Body of pancreas (tissue), 4 donors: ENCODE data around the gene SAC3D1. TPM values are rescaled to one million over a fixed set of nuclear protein-coding genes. Genes with fewer than 3 reads are reported as not detected.

ENCODE experiments used
- microRNA-seq, 2 donors: library from miRNA; unstranded; fragments of <30 nt; microRNA quantifications; one replicate each; pipeline ENCODE4, GENCODE V29; 2016; ENCODE audit warnings: borderline number of aligned reads in 2 of 2, borderline replicate concordance in 2 of 2
- small RNA-seq: library from RNA; depleted of rRNA; stranded (forward); fragments of <200 nt; gene quantifications from one replicate; pipeline ENCODE3, GENCODE V24; 2016
- total RNA-seq, 2 donors: library from RNA; depleted of rRNA; stranded (reverse); fragments of >200 nt; gene quantifications; one replicate each; pipeline ENCODE4 v1.1.0, GENCODE V29; 2016

Gene SAC3D1
- total RNA-seq, 2 donors from 2014 or later = 5.4 to 30.3 TPM

Small RNA genes lying within 50 kb of the gene (microRNA-seq; reads per million reads assigned to microRNA genes)
- gene MIR6879 = 0 to 0.47 reads per million in 2 donors

Small RNA genes lying within 50 kb of the gene (small RNA-seq; reads per million reads assigned to genes)
- gene MIR6879 (not detected), gene SNX15 (not detected)

Other genes with a start within 250 kb of the SAC3D1 start
- gene MAP4K2, start 238.0 kb upstream of the SAC3D1 start, total RNA-seq = 10 to 100 TPM; 10.4 to 18.1 TPM
- gene MEN1, start 230.7 kb upstream of the SAC3D1 start, total RNA-seq = 10 to 100 TPM; 18.8 to 18.9 TPM
- gene CDC42BPG, start 196.6 kb upstream of the SAC3D1 start, total RNA-seq = 10 to 100 TPM; 13.5 to 18.9 TPM
- 10 to 100 TPM; 18.7 to 45.2 TPM for gene EHD1, start 162.6 kb upstream of the SAC3D1 start, total RNA-seq
- 10 to 100 TPM; 16.3 to 34.3 TPM for gene ATG2A, start 124.0 kb upstream of the SAC3D1 start, total RNA-seq
- gene PPP2R5B, start 116.5 kb upstream of the SAC3D1 start, total RNA-seq = 10 to 100 TPM; 12.7 to 35.6 TPM
- 10 to 100 TPM in 1 of 2 donors, 1 to 10 TPM in 1; 7.3 to 18.5 TPM for gene GPHA2, start 105.3 kb upstream of the SAC3D1 start, total RNA-seq
- gene MAJIN, start 69.1 kb upstream of the SAC3D1 start, total RNA-seq = under 1 TPM in 1 of 2 donors, not detected in 1; 0.78 TPM
- gene BATF2, start 44.2 kb upstream of the SAC3D1 start, total RNA-seq = 10 to 100 TPM in 1 of 2 donors, 1 to 10 TPM in 1; 2.3 to 20.8 TPM
- 10 to 100 TPM; 67.6 to 75.5 TPM for gene ARL2, start 27.1 kb upstream of the SAC3D1 start, total RNA-seq
- gene SNX15, start 13.8 kb upstream of the SAC3D1 start, total RNA-seq = 10 to 100 TPM in 1 of 2 donors, 1 to 10 TPM in 1; 7.9 to 10.6 TPM
- gene NAALADL1, start 17.3 kb downstream of the SAC3D1 start, total RNA-seq = 10 to 100 TPM in 1 of 2 donors, 1 to 10 TPM in 1; 1.6 to 11.5 TPM
- gene CDCA5, start 42.8 kb downstream of the SAC3D1 start, total RNA-seq = 1 to 10 TPM in 1 of 2 donors, not detected in 1; 2.3 TPM
- gene ZFPL1, start 43.0 kb downstream of the SAC3D1 start, total RNA-seq = 10 to 100 TPM; 23.1 to 29.3 TPM
- 100 to 1,000 TPM; 206 to 360 TPM for gene VPS51, start 55.0 kb downstream of the SAC3D1 start, total RNA-seq
- gene TM7SF2, start 70.7 kb downstream of the SAC3D1 start, total RNA-seq = 10 to 100 TPM; 25.4 to 85.6 TPM
- 10 to 100 TPM; 18.7 to 33.9 TPM for gene ZNHIT2, start 76.5 kb downstream of the SAC3D1 start, total RNA-seq
- 1,000 to 10,000 TPM; 1,320 to 1,355 TPM for gene FAU, start 80.9 kb downstream of the SAC3D1 start, total RNA-seq
- gene MRPL49, start 81.1 kb downstream of the SAC3D1 start, total RNA-seq = 10 to 100 TPM; 34.2 to 35.6 TPM
- 10 to 100 TPM; 41.0 to 97.2 TPM for gene SYVN1, start 93.3 kb downstream of the SAC3D1 start, total RNA-seq
- gene SPDYC, start 129.0 kb downstream of the SAC3D1 start, total RNA-seq = not detected
- 100 to 1,000 TPM; 142 to 245 TPM for gene CAPN1, start 140.7 kb downstream of the SAC3D1 start, total RNA-seq
- 10 to 100 TPM in 1 of 2 donors, 1 to 10 TPM in 1; 7.3 to 19.1 TPM for gene POLA2, start 220.8 kb downstream of the SAC3D1 start, total RNA-seq